ENCODE results near the gene NCKAP5.
A peak's percentile ranks its signal among the peaks of the same experiment; 100 is the strongest.

The NCKAP5 gene

GRCh38 chr2:133293544-133294353 is 274.5 kb downstream of the NCKAP5 start:
- TF ChIP-seq TAF1 (IDR thresholded peaks at IDR 0.05; ENCODE audit: borderline replicate concordance, insufficient read depth, low read length) (no peak), REST (IDR thresholded peaks at IDR 0.05; ENCODE audit: insufficient read depth in 1 of 2, low read depth in 2 of 2, low read length in 2 of 2) (0 out of 4 replicates have a peak, but pooled peaks of 1 of the 2 experiments have one; percentile 14), FOXP2 (optimal IDR thresholded peaks at IDR 0.05; ENCODE audit: borderline replicate concordance, extremely low read depth, extremely low read length, insufficient read depth) (no peak), POLR2AphosphoS5 (IDR thresholded peaks at IDR 0.05; ENCODE audit: low read depth, low read length) (no peak)

- no peak for TF ChIP-seq POLR2AphosphoS5 (IDR thresholded peaks at IDR 0.05; ENCODE audit: low read depth, low read length)
- no peak for TF ChIP-seq REST (IDR thresholded peaks at IDR 0.05; ENCODE audit: insufficient read depth in 1 of 2, low read depth in 2 of 2, low read length in 2 of 2)
- no peak for TF ChIP-seq TAF1 (IDR thresholded peaks at IDR 0.05; ENCODE audit: borderline replicate concordance, insufficient read depth, low read length)
- no peak for TF ChIP-seq FOXP2 (optimal IDR thresholded peaks at IDR 0.05; ENCODE audit: borderline replicate concordance, extremely low read depth, extremely low read length, insufficient read depth)
- no peak for TF ChIP-seq SIN3A (IDR thresholded peaks at IDR 0.05; ENCODE audit: borderline replicate concordance, insufficient read depth, low read length)
Observed at GRCh38 chr2:133292259-133292658, 276.0 kb downstream of the NCKAP5 start.

- TF ChIP-seq FOXP2 (optimal IDR thresholded peaks at IDR 0.05; ENCODE audit: borderline replicate concordance, extremely low read depth, extremely low read length, insufficient read depth): no peak
Observed at GRCh38 chr2:133287709-133288108, 280.6 kb downstream of the NCKAP5 start.

DNA sequence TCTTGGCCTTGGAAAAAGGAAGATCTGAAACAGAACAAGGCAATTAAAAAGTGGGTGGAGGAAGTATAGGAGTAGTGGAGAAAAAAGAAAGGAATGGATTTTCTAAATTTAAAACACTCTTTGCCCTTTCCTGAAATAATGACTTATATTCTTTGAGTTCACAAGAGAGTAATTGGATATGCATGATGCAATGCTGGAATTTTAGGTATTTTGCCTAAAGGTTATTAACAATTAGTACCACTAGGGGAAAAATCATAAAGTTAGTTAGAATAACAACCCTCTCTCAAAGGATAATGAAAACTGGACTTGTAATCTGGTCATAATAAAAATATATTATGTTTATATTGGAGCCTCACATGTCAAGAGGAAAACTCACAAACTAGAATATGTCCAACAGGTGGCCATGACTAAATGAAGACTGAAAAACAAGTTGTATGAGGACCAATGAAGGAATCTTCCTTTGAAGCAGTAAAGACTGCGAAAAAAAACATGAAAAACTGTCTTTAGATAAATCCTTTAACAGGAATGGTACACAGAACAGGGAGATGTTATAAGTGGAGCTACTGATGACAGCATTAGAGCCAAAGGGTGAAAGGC is 281.8 kb downstream of the NCKAP5 start:
- TF ChIP-seq TAF1 (IDR thresholded peaks at IDR 0.05; ENCODE audit: borderline replicate concordance, insufficient read depth, low read length) (no peak), POLR2AphosphoS5 (IDR thresholded peaks at IDR 0.05; ENCODE audit: low read depth, low read length) (no peak), SIN3A (IDR thresholded peaks at IDR 0.05; ENCODE audit: borderline replicate concordance, insufficient read depth, low read length) (no peak), FOXP2 (optimal IDR thresholded peaks at IDR 0.05; ENCODE audit: borderline replicate concordance, extremely low read depth, extremely low read length, insufficient read depth) (no peak)

GRCh38 chr2:133273031-133273430 is 295.2 kb downstream of the NCKAP5 start:
- TF ChIP-seq POLR2AphosphoS5 (IDR thresholded peaks at IDR 0.05; ENCODE audit: low read depth, low read length) (no peak), REST (IDR thresholded peaks at IDR 0.05; ENCODE audit: insufficient read depth in 1 of 2, low read depth in 2 of 2, low read length in 2 of 2) (no peak), TAF1 (IDR thresholded peaks at IDR 0.05; ENCODE audit: borderline replicate concordance, insufficient read depth, low read length) (no peak), SIN3A (IDR thresholded peaks at IDR 0.05; ENCODE audit: borderline replicate concordance, insufficient read depth, low read length) (no peak), FOXP2 (optimal IDR thresholded peaks at IDR 0.05; ENCODE audit: borderline replicate concordance, extremely low read depth, extremely low read length, insufficient read depth) (no peak)

DNA sequence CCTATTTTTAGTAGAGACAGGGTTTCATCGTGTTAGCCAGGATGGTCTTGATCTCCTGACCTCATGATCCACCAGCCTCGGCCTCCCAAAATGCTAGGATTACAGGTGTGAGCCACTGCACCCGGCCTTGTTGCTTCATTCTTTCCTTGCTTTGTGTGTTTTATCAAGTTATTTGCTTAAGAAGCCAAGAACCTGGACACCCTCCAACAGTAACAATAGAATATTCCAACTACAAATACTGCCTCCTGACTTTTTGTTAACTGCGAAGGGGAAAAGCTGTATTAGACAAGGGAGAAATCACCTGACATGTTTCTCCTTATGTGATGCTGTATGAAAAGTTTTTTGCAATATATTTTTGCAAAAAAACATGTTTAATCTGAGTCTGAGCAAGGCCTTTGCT is 297.2 kb downstream of the NCKAP5 start:
- TF ChIP-seq TAF1 (IDR thresholded peaks at IDR 0.05; ENCODE audit: borderline replicate concordance, insufficient read depth, low read length) (no peak), POLR2AphosphoS5 (IDR thresholded peaks at IDR 0.05; ENCODE audit: low read depth, low read length) (no peak), FOXP2 (optimal IDR thresholded peaks at IDR 0.05; ENCODE audit: borderline replicate concordance, extremely low read depth, extremely low read length, insufficient read depth) (no peak), REST (IDR thresholded peaks at IDR 0.05; ENCODE audit: insufficient read depth in 1 of 2, low read depth in 2 of 2, low read length in 2 of 2) (no peak), SIN3A (IDR thresholded peaks at IDR 0.05; ENCODE audit: borderline replicate concordance, insufficient read depth, low read length) (no peak)

All from PFSK-1 (cell line).